NCI-H1436 treated with DMSO at 0.1 percent for 48 hours (cell line): ENCODE data around the gene KDM2B.
"Not testable (repeated sequence)": the region's sequence is repeated elsewhere in the genome, so short reads cannot be mapped to it uniquely, and the experiment has no call there.

Source experiments
- DNase-seq: peaks from one replicate; lab custom pipeline; 2025; lab: John Stamatoyannopoulos, UW

The KDM2B gene

DNA sequence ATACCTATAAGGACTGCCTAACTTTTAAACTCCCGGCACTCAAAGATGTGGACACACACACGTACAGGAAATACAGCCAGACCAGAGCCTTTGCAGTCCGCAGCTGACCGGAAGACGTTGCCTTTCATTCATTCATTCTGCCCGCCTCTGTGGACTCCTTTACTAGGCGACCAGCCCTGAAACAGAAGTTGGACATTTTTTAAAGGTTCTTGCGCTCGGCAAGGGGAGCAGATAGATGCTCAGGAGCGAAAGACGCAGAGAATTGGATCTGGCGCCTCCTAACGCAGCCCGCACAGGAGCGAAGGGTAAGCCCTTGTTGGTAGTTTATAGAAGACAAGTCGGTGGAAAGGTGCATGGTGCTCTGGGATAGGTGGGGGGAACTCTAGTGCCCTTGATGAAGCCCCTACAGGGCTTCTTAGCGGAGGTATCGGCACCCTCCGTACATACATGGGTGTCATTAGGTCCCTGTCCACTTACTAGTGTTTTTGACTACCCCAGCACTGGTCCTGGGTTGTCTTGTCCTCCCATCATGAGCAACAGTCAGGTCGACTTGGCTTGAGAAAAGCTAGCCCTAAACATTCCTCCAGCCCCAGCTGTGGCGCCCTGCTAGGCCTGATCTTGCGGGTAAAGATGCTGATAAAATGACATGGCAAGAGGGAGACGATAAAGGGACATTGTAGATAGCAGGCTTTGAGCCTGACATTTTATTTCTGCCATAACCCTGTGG is at the start of gene KDM2B:
TSS of gene KDM2B (minus strand) at position 65 of the 727 bp plus-strand sequence. CDS start 112 bp downstream, outside the sequence.
- no peak for DNase-seq

DNA sequence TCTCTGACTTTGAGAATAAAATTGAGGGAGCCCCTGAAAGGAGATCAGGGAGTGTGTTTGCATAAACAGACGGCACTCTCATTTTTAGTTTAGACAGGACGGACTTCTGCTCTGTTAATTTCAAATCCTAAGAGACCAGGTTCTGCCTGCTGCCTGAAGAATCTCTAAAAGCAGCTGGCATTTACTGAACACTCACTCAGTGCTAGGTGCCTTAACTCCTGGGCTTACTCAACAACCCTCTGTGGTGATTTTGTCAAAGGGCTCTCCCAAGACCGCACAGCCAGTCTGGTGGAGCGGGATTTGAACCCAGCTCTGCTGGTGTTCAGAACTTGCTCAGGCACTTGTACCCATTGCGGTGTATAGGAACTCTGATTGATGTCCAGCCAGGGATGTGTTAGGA is 47.7 kb upstream of the KDM2B start:
- no peak for DNase-seq

DNA sequence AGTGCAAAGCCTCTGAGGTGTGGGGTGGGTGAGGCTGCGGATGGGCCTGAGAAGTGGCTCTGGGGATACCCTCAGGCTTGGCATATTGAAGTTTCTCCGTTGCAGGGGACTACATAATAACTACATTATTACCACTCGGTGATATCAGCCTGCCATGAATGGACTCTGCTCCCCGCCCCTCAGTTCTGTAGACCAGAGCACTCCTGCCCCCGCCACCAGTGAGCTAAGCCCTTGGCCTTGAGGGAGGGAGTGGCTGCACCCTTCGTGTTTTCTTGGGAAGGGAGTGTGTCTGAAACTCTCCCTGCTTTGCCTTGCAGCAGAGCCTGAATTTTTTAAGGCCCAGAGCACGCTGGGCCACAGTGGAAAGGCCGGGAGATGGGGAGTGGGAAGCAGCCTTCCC is 47.2 kb upstream of the KDM2B start:
- DNase-seq: no peak

DNA sequence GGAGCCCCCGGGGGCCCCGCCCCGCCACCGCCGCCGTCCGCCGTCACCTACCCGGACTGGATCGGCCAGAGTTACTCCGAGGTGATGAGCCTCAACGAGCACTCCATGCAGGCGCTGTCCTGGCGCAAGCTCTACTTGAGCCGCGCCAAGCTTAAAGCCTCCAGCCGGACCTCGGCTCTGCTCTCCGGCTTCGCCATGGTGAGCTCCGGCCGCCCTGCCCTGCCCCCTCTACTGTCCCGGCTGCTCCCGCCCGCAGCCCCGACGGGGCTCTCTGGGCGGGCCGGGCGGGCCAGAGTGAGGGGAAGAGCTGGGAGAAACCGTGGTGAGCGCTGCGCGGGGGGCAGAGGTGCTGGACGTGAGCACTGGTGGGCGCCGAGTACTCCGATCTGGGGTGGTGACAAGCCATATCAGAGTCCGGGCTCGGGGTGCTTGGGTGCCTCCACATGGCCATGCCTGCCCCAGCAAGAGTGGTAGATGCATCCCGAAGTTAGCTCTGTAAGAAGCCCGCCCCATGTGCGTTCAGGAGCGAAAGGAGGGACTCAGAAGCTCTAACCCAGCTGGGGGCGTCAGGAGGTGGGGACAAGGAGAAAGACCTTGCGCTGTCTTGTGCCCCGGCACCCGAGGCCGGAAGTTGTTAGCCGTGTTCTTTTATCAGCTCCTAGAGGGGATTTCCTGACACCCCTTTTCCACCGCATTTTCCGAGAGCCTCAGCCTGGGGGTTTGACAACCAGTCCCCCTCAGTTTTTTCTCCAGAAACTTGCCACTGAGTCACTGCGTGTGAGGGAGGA is 46.2 kb upstream of the KDM2B start:
- DNase-seq: no peak

DNA sequence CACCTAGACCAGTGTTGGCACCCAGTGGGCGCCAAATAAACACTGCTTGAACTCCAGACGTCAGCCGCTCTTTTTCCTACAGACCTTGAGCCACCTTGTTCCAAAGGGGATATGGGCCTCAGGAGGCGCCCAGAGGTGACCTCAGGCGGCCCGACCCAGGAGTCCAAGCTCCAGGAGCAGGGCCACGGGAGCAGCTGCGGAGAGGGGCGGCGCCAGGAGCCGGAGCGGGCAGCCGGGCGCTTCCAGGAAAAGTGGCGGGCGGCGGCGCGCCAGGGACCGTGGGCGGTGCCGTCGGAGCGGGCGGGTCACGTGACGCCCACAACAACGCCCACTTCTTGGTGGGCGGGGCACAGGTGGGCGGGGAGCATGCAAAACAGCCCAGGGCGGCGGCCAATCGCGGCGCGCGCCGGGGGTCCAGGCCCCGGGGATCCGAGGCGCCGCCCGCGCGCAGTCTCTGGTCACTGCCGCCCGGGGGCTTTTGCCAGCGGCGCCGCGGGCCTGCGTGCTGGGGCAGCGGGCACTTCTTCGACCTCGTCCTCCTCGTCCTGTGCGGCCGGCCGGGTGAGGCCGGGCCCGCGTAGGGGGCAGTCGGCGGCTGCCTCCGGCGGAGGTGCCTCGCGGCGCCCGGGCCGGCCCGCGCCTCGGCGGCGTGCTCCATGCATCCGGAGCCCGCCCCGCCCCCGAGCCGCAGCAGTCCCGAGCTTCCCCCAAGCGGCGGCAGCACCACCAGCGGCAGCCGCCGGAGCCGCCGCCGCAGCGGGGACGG is 45.4 kb upstream of the KDM2B start, which contains the start of gene ORAI1:
TSS of gene ORAI1 (plus strand) at position 444 of the 766 bp plus-strand sequence.
- peak; percentile 69 for DNase-seq

DNA sequence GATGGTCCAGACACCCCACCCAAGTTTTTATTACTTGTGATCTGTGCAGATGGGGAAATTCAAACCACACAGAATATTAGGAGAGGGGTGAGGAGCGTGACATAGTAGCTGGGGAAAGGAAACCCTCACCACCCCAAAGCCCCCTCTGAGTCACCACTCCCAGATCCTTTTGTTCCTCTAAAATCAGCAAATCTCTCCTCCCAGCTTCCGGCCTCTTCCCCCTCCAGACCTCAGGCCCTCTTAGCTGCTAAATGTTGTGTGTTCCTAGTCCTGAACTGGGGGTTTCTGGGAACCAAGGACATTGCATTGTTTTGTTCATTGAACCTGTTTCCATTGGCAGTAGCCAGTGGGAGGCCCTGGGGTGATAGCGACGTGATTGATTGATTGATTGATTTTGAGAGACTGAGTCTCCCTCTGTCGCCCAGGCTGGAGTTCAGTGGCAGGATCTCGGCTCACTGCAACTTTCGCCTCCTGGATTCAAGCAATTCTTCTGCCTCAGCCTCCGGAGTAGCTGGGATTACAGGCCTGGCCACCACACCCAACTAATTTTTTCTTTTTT is 39.6 kb upstream of the KDM2B start:
- no peak for DNase-seq

DNA sequence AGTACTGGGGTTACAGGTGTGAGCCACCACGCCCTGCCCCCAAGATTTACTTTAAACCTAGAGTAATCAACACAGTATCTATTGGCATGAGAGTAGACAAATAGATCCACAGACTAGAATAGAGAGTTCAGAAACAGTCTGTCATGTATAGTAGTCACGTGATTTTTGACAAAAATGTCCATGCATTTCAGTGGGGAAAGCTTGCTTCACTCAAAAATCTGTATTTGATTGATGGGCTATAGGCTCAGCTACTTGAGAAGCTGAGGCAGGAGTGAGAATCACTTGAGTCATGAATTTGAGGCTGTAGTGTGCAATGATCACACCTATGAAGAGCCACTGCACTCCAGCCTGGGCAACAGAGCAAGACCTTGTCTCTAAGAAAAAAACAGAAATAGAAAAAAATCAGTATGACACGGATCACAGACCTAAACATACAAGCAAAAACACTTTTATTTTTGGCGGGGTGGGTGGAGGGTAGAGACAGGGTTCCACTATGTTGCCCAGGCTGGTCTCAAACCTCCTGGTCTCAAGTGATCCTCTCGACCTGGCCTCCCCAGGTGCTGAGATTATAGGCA is 37.9 kb upstream of the KDM2B start:
- no peak for DNase-seq

DNA sequence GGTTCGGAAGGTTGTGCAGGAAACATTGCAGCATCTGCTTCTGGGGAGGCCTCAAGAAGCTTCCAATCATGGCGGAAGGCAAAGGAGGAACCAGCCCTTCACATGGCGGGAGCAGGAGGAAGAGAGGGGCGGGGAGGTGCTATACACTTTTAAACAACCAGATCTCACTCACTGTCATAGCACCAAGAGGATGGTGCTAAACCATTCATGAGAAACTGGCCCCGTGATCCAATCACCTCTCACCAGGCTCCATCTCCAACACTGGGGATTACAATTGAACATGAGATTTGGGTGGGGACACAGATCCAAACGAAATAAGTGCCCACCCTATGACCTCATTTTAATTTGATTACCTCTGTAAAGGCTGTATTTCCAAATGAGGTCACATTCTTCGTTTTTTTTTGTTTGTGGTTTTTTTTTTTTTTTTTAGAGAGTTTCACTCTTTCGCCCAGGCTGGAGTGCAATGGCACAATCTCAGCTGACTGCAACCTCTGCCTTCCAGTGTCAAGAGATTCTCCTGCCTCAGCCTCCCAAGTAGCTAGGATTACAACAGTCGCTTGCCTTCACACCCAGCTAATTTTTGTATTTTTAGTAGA is 34.1 kb upstream of the KDM2B start:
- DNase-seq: no peak

DNA sequence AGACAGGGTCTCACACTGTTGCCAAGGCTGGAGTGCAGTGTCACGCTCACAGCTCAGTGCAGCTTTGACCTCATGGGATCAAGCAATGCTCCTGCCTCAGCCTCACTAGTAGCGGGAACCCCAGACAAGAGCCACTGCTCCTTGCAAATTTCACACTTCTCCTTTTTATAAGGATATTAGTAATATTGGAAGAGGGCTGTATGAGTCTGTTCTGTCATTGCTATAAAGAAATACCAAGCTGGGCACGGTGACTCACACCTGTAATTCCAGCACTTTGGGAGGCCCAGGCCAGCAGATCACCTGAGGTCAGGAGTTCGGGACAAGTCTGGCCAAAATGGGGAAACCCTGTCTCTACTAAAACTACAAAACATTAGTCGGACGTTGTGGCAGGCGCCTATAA is 32.6 kb upstream of the KDM2B start:
- DNase-seq: no peak

DNA sequence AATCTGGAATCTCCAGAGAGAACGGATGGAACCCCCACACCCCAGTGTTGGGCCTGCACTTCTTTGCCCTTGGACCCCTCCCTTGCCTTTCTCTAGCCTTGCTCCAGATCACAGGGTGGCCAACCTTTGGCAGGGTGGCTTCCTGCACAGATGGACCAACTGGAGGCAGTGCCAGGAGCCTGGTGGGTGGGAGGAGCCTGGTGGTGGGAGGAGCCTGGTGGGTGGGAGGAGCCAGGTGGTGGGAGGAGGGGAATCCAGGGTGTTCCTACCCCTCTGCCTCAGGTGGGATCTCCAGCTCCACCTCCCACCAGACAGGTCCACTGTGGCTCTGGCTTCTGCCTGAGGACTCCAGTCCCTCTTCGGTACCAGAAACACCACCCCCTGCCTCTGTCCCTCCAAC is 30.5 kb upstream of the KDM2B start:
- no peak for DNase-seq

DNA sequence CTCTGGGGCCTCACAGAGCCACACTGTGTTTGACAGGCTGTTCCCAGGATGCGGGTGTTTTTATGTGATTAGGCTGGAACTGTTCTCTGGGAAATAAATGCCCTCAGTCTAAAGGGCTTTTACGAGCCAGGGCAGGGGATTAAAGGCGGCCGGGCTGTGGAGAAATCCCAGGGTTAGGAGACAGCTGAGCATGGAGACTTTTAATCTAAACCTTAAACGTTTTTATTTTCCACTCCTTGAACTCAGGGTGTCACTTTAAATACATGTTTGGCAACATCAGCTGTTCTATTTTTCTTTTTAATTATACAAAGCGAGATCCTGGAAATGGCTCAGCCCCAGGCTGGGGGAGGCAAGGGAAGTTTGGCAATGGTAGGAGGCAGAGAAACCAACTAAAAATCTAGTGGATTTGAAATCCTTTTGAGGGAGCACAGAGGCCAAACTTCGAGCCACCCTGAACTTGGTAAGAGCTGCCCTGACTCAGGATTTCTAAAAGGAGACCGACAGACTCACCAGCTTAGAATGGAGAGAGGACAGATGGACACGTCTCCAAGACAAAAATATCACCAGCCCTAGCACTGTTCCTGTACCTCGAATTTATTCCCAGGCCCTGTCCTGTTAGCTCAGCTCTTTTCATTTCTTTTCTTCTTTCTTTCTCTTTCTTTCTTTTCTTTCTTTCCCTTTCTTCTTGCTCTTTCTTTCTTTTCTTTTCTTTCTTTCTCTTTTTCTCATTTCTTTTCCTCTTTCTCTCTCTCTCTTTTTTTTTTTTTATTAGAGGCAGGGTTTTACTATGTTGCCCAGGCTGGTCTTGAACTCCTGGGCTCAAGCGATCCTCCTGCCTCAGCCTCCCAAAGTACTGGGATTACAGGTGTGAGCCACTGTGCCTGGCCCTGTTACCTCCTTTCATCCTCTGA is 29.7 kb upstream of the KDM2B start:
- no peak for DNase-seq

DNA sequence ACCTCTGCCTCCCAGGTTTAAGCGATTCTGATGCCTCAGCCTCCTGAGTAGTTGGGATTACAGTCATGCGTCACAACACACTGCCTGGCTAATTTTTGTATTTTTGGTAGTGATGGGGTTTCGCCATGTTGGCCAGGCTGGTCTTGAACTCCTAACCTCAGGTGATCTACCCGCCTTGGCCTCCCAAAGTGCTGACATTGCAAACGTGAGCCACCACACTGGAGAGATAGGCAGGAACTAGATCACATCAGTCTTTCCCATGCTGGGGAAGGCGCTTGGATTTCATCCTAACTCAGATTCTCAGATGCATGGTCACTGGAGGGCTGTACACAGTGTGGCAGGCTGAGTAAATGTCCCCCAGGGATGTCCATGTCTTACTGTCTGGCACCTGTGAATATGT is 27.5 kb upstream of the KDM2B start:
- no peak for DNase-seq

DNA sequence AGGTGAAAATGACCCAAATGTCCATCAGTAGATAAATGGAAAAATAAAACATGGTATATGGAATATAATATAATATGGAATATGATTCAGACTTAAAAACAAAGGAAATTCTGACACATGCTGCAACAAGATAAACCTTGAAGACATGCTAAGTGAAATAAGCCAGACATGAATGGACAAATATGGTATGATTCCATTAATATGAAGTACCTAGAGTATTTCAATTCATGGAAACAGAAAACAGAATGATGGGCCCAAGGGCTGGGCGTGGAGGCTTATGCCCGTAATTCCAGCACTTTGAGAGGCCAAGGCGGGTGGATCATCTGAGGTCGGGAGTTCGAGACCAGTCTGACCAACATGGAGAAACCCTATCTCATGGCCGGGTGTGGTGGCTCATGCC is 22.8 kb upstream of the KDM2B start:
- no peak for DNase-seq

DNA sequence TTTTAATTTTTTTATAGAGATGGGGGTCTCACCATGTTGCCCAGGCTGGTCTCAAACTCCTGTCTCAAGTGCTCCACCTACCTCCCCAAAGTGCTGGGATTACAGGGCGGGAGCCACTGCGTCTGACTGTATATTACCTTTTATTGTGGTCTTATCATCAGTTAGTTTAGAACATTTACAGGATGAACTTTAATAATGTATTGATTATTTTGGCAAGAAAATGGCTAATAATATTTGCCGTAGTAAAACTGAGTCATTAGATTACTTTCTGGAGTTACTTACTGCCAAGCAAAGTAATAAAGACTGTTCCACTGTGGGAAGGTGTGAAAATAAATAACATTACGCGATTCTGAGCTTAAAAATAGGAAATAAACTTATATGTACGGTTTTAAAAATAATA is 21.9 kb upstream of the KDM2B start:
- no peak for DNase-seq

DNA sequence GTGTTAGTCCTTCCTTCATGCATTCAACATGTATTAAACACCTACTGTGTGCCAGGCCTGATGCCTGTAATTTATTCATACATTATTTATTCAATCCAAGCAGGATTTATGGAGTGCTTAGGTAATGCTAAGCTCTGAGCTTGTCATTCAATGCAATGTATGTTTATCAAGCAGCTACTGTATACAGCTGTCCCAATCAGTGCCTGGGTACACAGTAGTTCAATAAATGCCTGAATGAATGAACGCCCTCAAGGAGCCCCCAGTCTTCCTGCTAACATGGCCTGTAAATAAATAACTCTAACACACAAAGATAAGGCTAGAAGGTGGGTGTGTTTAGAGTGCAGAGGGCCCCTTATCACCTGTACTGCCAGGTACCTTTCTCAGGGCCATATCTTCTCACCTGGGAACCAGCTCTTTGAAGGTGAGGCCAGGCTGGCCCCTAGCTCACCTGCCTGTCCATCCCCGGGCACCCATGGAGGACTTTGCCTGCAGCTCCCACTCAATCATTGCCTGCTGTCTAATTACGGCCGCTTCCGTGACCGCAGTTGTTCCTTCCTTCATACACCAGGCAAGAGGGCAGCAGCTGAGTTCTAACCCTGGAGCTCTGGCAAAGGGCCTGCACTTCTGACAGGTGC is 20.0 kb upstream of the KDM2B start:
- DNase-seq: no peak

DNA sequence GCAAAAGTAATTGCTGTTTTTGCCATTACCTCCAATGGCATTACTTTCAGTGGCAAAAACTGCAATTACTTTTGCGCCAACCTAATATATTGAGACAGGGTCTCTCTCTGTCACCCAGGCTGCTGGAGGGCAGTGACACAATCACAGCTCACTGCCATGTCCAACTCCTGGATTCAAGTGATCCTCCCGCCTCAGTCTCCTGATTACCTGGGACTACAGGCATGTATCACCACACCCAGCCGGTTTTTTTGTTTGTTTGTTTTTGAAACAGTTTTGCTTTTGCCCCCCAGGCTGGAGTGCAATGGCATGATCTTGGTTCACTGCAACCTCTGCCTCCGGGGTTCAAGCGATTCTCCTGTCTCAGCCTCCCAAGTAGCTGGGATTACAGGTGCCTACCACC is 15.7 kb upstream of the KDM2B start:
- no peak for DNase-seq

DNA sequence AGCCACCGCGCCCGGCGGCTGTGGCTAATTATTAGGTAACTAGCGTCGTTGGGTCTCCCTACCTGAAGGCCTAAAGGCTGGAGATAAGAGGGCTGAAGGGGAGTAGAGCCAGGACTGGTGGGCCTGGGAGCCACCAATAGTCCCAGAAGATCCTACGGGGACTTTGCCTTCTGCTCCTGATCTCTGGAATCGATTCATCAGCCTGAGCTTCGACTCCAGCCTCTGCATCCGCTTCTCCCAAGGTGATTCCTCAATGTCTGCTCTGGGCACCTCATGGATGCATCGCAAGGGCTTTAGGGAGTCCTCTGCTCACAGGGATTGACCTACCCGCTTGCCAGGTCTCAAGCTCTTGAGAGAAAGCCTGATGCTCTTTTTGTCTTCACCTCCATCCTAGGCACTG is 14.7 kb upstream of the KDM2B start:
- DNase-seq: no peak

DNA sequence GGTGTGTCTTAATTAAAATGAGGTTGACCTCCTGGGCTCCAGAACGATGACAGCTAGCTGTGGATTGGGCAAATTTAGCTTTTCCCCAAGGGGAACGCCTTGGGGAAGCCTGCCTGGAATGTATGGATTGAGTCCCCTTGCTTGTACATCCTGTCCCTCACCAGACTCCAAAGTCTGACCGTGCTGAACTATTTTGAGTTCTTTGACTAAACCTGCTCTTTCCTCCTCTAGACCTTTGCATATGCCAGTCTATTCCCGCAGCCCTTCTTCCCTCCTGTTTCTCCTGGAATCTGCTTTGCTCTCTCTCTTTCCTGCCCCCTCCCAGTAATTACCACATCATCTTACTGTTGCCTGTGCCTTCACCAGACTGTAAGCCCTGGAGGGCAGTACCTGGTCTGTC is 11.5 kb upstream of the KDM2B start:
- no peak for DNase-seq

DNA sequence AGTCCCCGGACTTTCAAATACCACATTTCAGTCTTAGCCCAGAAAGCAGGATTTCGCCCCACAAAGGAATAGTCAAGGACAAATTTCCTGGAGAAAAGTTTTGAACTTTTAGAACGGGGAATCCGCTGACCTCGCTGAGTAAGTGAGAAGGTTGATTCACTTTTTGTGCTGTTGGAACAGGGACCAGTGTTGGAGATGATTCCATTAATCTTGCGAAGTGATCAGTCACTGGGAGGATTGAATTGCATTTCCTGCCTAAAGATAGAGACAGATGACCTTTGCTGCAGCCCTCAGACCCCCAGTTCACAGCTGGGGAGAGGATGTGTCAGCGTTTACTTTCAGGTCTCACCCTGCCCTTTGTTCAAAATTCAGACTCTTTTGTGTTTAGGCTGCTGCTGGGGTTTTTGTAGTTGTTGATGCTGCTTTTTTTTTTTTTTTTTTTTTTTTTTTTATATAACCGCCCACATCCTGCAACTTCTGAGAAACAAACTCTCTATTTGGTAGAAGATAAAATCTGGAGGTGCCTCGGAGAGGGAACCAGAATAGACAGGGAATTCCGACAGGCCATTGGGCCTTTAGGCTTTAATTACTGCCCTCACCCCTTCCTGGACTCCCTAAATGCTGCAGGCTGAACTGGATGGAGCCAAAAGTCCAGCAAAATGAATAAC is 9.8 kb upstream of the KDM2B start:
- no peak for DNase-seq

DNA sequence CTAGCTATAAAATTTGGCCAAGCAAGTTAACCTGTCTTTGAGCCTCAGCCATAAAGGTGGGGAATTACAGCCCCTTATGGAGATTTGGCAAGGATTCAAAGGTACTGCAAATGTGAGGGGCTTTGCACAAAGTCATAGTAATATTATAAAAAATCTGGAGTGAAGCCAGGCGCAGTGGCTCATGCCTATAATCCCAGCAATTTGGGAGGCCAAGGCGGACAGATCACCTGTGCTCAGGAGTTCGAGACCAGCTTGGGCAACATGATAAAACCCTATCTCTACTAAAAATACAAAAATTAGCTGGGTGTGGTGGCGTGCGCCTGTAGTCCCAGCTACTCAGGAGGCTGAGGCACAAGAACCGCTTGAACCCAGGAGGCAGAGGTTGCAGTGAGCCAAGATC is 4.1 kb upstream of the KDM2B start:
- DNase-seq: not testable (repeated sequence)
